Measurements from ENCODE around the gene B3GNT7.

DNA sequence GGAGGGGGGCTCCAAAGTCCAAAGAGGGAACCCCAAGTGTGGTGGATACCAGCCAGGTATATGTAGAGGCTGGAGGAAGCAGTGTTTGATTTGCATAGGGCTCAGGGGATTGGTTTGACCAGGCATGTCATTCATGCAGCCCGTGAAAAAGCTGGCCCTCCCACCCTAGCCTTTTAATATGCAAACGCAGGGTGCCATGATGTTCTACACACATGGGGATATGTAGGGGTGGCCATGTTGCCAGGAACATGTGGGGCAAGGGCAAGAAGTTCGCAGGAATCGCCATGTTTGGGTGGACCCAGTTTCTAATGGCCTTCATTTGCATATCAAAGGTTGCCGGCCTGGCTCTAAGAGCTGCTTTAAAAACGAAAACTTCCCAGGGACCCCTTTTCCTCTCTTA is 33.6 kb downstream of the B3GNT7 start:
- TF ChIP-seq CTCF (IDR thresholded peaks at IDR 0.05 in 2 of 3, conservative IDR thresholded peaks at IDR 0.05 in 1 of 3; ENCODE audit: borderline replicate concordance in 1 of 3, insufficient read depth in 1 of 3, low read depth in 2 of 3, low read length in 2 of 3): no peak
- TF ChIP-seq MAX (IDR thresholded peaks at IDR 0.05): no peak
- TF ChIP-seq YY1 (IDR thresholded peaks at IDR 0.05; ENCODE audit: extremely low read depth, insufficient replicate concordance, low read depth, low read length): no peak
- TF ChIP-seq POLR2A (IDR thresholded peaks at IDR 0.05; ENCODE audit: borderline replicate concordance, extremely low read depth, insufficient read depth, insufficient read length): no peak
- no peak for TF ChIP-seq ZNF274 (IDR thresholded peaks at IDR 0.05; ENCODE audit: low read depth, low read length)
- TF ChIP-seq POLR2AphosphoS5 (IDR thresholded peaks at IDR 0.05; ENCODE audit: low read depth, low read length): no peak
- TF ChIP-seq JUND (IDR thresholded peaks at IDR 0.05): no peak
- no peak for TF ChIP-seq SIN3A (IDR thresholded peaks at IDR 0.05; ENCODE audit: low read depth)
